Transverse colon (tissue), 4 donors: ENCODE data around the gene ASIP. TPM values are rescaled to one million over a fixed set of nuclear protein-coding genes. Genes with fewer than 3 reads are reported as not detected.
"Not testable (repeated sequence)": the region's sequence is repeated elsewhere in the genome, so short reads cannot be mapped to it uniquely, and the experiment has no call there.

ENCODE experiments used
- DNase-seq: peaks from one replicate; pipeline ENCODE4 v3.0.0-alpha.2; 2019
- H3K27ac ChIP-seq, 4 donors: fragments of 200-600 bp; sonication (generic); 2 replicates each; pipeline ENCODE4 v1.5.1; 2016 to 2018; ENCODE audit warnings: inconsistent platforms in 4 of 4
- H3K27me3 ChIP-seq: fragments of 200-600 bp; sonication (generic); 2 replicates; pipeline ENCODE4 v1.5.1; 2017; ENCODE audit warnings: inconsistent platforms
- H3K36me3 ChIP-seq, 4 donors: fragments of 200-600 bp; sonication (generic); 2 replicates each; pipeline ENCODE4 v1.5.1; 2017 to 2019; ENCODE audit warnings: inconsistent platforms in 4 of 4
- H3K4me1 ChIP-seq, 4 donors: fragments of 200-600 bp; sonication (generic); 2 replicates each; pipeline ENCODE4 v1.5.1; 2017 to 2020; ENCODE audit warnings: inconsistent platforms in 4 of 4
- H3K4me3 ChIP-seq, 4 donors: fragments of 200-600 bp; sonication (generic); 1 replicate in 1 of 4; 2 replicates in 3 of 4; pipeline versions ENCODE4 v1.5.1 to v1.6.1; 2017 to 2019; ENCODE audit warnings: inconsistent platforms in 4 of 4
- H3K9me3 ChIP-seq, 2 donors: fragments of 200-600 bp; sonication (generic); 2 replicates each; pipeline ENCODE4 v1.5.1; 2017 to 2019; ENCODE audit warnings: inconsistent platforms in 2 of 2
- EP300 ChIP-seq: sonication (generic); formaldehyde crosslinking; IDR thresholded peaks from one replicate; pipeline ENCODE4 v1.6.1; 2017; ENCODE audit warnings: antibody characterized with exemption, low read depth
- POLR2A ChIP-seq: fragments of 450-650 bp; IDR thresholded peaks from one replicate; pipeline ENCODE4 v1.6.1; 2016; ENCODE audit warnings: antibody characterized with exemption, mild to moderate bottlenecking, moderate library complexity
- POLR2AphosphoS5 ChIP-seq, 3 donors: sonication (generic); formaldehyde crosslinking; IDR thresholded peaks; one replicate each; pipeline ENCODE4 v1.6.1; 2016; ENCODE audit warnings: antibody characterized with exemption in 3 of 3
- WGBS, 2 donors: methylation state at CpG; one replicate each; pipeline ENCODE4 v1.1.5; 2018; ENCODE audit warnings: low coverage in 1 of 2; 5-methylcytosine and 5-hydroxymethylcytosine counted together
- in situ Hi-C, 4 donors: fragments of 200-750 bp; cut with MboI; loops; one replicate each; pipeline versions ENCODE4 v1.15.0 to v1.15.1; 2017; ENCODE audit warnings: low sequenced_read_pairs in 3 of 4, low pct_ligation_motif_present in 1 of 4, low pct_unique_long_range_greater_than_20kb in 1 of 4
- intact Hi-C: fragments of 100-400 bp; cut with DNase I; formaldehyde crosslinking; loops from one replicate; pipeline ENCODE4 v1.15.1; 2023; ENCODE audit warnings: low total_unique reads
- total RNA-seq, 4 donors: library from RNA; depleted of rRNA; stranded (reverse); fragments of >200 nt; gene quantifications; one replicate each; pipeline ENCODE4 v1.1.0, GENCODE V29; 2016
- TF ChIP-seq, protein P1 (sequence below), 5 experiments: fragments of 200-600 bp in 3 of 5; fragments of 450-650 bp in 2 of 5; sonication (generic) in 3 of 5; IDR thresholded peaks; 1 replicate in 2 of 5; 2 replicates in 3 of 5; pipeline ENCODE4 v1.5.1; 2016 to 2017; ENCODE audit warnings: antibody characterized with exemption in 5 of 5, inconsistent platforms in 3 of 5, mild to moderate bottlenecking in 2 of 5, moderate library complexity in 1 of 5

The ASIP gene
- total RNA-seq, 4 donors from 2014 or later = not detected

DNA sequence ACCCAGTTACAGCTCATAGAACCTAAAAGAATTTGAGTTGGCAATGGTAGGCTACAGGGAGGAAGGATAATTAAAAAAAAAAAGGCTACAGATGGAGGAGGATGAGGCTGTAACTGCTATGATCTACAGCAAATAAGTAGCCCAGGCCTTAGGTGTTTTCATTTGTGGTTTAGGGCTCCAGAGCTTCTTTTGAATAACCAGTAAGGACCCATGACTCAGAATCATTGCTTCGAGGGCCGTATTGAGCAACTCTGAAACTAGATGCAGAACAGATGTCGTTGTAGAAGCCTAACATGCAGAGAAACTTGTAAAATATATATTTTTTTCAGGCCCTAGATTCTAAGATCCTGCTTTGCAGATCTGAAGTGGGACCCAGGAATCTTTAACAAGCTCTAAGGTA, 19.0 kb upstream of the ASIP start:
- DNase-seq = peak; percentile 13
- H3K36me3 ChIP-seq = no peaks in the 10 kb centered on the region
- H3K4me3 ChIP-seq = no peak overlapping the region
- H3K4me1 ChIP-seq = no peaks in the 10 kb centered on the region
- H3K27me3 ChIP-seq = peaks cover 19% of the 10 kb centered on the region
- no peak for TF ChIP-seq POLR2AphosphoS5 (IDR thresholded peaks at IDR 0.05)
- TF ChIP-seq POLR2A = no peak
- H3K9me3 ChIP-seq = no peaks in the 10 kb centered on the region
- 75 to 95% methylated on average over 3 of the region's 3 CpGs for WGBS, 2 donors
- in situ Hi-C loops = no loop called here
- no peak overlapping the region for H3K27ac ChIP-seq
- intact Hi-C loops = no loop called here

DNA sequence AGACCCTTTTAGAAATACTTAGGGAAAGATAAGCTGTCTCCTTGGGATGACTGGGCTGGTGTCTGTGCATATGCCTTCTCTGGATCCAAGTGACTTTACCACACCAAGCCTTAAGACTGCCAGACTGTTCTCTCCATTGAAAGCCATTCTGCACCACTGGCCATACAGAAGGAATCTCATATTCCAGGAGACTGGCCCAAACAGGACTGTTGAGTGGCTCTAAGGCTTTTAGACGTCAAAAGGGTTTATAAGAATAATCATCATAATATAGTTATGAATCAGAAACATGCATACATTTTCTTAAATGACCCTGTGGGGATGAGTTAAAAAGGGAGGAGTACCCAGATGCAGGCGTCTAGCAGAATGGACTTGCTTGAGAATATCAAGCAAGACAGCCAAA, 17.0 kb upstream of the ASIP start:
- H3K36me3 ChIP-seq, H3K9me3 ChIP-seq, H3K27me3 ChIP-seq, DNase-seq, intact Hi-C loops, in situ Hi-C loops, H3K4me3 ChIP-seq, H3K27ac ChIP-seq, H3K4me1 ChIP-seq: not testable (repeated sequence)
- 69% methylated on average over 1 of the region's 2 CpGs; no CpG with 5 or more reads in 1 of the 2 donors for WGBS, 2 donors

DNA sequence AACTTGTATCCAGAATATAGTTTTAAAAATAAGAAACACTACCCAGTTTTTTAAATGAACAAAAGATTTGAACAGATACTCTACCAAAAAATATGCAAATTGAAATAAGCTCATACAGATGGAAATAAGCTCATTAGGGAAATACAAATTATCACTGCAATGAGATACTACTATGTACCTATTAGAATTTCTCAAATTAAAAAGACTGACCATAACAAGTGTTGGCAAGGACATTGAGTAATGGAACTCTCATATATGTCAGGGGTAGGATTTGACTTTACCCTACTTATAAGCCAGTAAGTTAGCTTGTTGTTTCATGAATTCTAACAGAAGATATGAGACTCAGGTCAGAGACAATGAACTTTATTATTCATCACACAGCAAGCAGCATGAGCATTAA, 9.6 kb upstream of the ASIP start:
- peaks cover 3% of the 10 kb centered on the region in 2 donors for H3K9me3 ChIP-seq
- DNase-seq = no peak
- no peaks in the 10 kb centered on the region for H3K27me3 ChIP-seq
- no peak overlapping the region for H3K27ac ChIP-seq
- H3K36me3 ChIP-seq = no peaks in the 10 kb centered on the region
- intact Hi-C loops (no loop called here), in situ Hi-C loops (no loop called here)
- TF ChIP-seq POLR2A (no peak), POLR2AphosphoS5 (IDR thresholded peaks at IDR 0.05) (no peak), EP300 (no peak)
- TF ChIP-seq, protein P1, sequence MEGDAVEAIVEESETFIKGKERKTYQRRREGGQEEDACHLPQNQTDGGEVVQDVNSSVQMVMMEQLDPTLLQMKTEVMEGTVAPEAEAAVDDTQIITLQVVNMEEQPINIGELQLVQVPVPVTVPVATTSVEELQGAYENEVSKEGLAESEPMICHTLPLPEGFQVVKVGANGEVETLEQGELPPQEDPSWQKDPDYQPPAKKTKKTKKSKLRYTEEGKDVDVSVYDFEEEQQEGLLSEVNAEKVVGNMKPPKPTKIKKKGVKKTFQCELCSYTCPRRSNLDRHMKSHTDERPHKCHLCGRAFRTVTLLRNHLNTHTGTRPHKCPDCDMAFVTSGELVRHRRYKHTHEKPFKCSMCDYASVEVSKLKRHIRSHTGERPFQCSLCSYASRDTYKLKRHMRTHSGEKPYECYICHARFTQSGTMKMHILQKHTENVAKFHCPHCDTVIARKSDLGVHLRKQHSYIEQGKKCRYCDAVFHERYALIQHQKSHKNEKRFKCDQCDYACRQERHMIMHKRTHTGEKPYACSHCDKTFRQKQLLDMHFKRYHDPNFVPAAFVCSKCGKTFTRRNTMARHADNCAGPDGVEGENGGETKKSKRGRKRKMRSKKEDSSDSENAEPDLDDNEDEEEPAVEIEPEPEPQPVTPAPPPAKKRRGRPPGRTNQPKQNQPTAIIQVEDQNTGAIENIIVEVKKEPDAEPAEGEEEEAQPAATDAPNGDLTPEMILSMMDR (IDR thresholded peaks at IDR 0.05) = no peak
- H3K4me3 ChIP-seq = no peak overlapping the region
- no peaks in the 10 kb centered on the region for H3K4me1 ChIP-seq

DNA sequence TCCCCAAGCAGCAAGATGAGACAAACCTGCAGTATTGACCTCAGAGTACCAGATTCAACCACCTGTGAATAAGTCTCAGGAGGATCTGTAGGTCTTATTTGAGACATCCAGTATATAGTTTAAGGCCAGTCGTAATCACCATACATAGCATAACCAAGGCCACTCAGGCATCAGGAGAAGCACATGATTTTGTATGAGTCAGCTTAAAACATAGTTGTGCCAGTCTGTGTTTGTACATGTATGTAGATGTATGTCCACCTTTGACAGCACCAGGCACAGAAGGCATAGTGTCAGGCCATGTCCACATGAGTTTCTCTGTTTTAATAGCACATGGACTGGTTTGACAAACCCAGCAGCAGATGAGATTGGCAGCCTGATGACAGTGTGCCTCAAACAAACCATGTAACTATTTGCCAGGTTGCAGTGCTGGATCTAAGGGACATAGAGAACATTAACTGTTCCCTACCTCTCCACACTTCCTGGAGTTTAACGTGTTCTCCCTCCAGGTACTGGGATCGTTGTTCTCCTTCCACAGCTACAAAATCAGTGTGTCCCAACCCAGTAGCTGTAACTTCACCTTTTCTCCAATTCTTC, 8.6 kb upstream of the ASIP start:
- Histone ChIP-seq H3K9me3 (peaks cover 11% of the 10 kb centered on the region in 2 donors), H3K4me1 (no peaks in the 10 kb centered on the region), H3K27ac (no peak overlapping the region), H3K27me3 (no peaks in the 10 kb centered on the region), H3K4me3 (no peak overlapping the region), H3K36me3 (no peaks in the 10 kb centered on the region)
- intact Hi-C loops (no loop called here), in situ Hi-C loops (no loop called here)
- DNase-seq = no peak
- TF ChIP-seq POLR2AphosphoS5 (IDR thresholded peaks at IDR 0.05) (no peak), POLR2A (no peak), EP300 (no peak)
- TF ChIP-seq, protein P1 (IDR thresholded peaks at IDR 0.05) = no peak
- WGBS, 2 donors = 88 to 89% methylated on average over 3 of the region's 3 CpGs

DNA sequence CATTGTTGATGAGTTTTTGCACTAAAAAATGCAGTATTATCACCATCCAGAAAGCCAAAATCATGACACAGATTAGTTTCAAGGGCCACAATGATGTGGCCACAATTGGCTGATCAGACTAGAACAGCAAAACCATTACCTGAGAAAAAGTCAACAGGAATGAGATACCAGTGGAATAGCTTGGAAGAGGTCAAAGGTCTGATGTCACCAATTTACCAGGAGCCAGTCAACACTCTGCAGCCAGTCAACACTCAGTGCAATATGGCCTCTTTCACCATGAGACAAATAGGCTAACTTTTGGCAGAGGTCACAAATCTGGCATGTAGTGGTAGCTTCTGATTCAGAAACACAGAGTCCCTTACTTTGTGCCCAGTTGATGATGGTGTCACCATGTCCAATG, 7.5 kb upstream of the ASIP start:
- Histone ChIP-seq H3K4me1 (no peaks in the 10 kb centered on the region), H3K36me3 (no peaks in the 10 kb centered on the region), H3K4me3 (no peak overlapping the region), H3K27me3 (peaks cover 1% of the 10 kb centered on the region), H3K9me3 (peaks cover 16 to 19% of the 10 kb centered on the region in 2 donors), H3K27ac (no peak overlapping the region)
- DNase-seq = no peak
- TF ChIP-seq EP300 = no peak
- TF ChIP-seq POLR2AphosphoS5 (IDR thresholded peaks at IDR 0.05) = no peak
- TF ChIP-seq, protein P1 (IDR thresholded peaks at IDR 0.05) = no peak
- TF ChIP-seq POLR2A = no peak
- intact Hi-C loops (no loop called here), in situ Hi-C loops (no loop called here)
